GM18505 (cell line): ENCODE measurements around the gene ATP2A3.
"Not testable (repeated sequence)": the region's sequence is repeated elsewhere in the genome, so short reads cannot be mapped to it uniquely, and the experiment has no call there.

Source experiments
- ATAC-seq: cut with Tn5 transposase; IDR thresholded peaks from one replicate; pipeline ENCODE4 v1.9.1; 2021; ENCODE audit not compliant: unreplicated experiment
- POLR2A ChIP-seq: IDR thresholded peaks from 4 replicates; pipeline ENCODE4 v1.6.1; 2011; ENCODE audit warnings: borderline replicate concordance; ENCODE audit not compliant: insufficient read depth, insufficient read length; ENCODE audit errors: extremely low read depth

Gene ATP2A3

GRCh38 chr17:3951420-3951819 is 12.8 kb downstream of the ATP2A3 start:
- no peak for ATAC-seq
- no peak for TF ChIP-seq POLR2A

GRCh38 chr17:3951003-3951402 is 13.2 kb downstream of the ATP2A3 start:
- no peak for TF ChIP-seq POLR2A
- no peak for ATAC-seq

GRCh38 chr17:3950584-3950983 is 13.7 kb downstream of the ATP2A3 start:
- no peak for ATAC-seq

GRCh38 chr17:3949418-3949817 is 14.8 kb downstream of the ATP2A3 start:
- TF ChIP-seq POLR2A = no peak

More at GRCh38 chr17:3950584-3950983, 13.7 kb downstream of the ATP2A3 start:
- no peak for TF ChIP-seq POLR2A

GRCh38 chr17:3948551-3948950 is 15.7 kb downstream of the ATP2A3 start:
- not testable (repeated sequence) for ATAC-seq

More at GRCh38 chr17:3949418-3949817, 14.8 kb downstream of the ATP2A3 start:
- ATAC-seq = no peak

- TF ChIP-seq POLR2A = no peak
- ATAC-seq = no peak
These were observed 16.9 kb downstream of the ATP2A3 start for GRCh38 chr17:3947318-3947810.

GRCh38 chr17:3946711-3947235 is 17.5 kb downstream of the ATP2A3 start:
- no peak for TF ChIP-seq POLR2A
- ATAC-seq = no peak

- no peak for ATAC-seq
- TF ChIP-seq POLR2A = no peak
These were observed 19.5 kb downstream of the ATP2A3 start for GRCh38 chr17:3944485-3945388.

- no peak for ATAC-seq
These were observed 20.9 kb downstream of the ATP2A3 start for GRCh38 chr17:3943240-3943891.

GRCh38 chr17:3940965-3941698 is 23.1 kb downstream of the ATP2A3 start:
- TF ChIP-seq POLR2A = no peak
- ATAC-seq = no peak

More at GRCh38 chr17:3943240-3943891, 20.9 kb downstream of the ATP2A3 start:
- no peak for TF ChIP-seq POLR2A

GRCh38 chr17:3937359-3937758 is 26.9 kb downstream of the ATP2A3 start:
- TF ChIP-seq POLR2A = no peak
- no peak for ATAC-seq

GRCh38 chr17:3935825-3936355 is 28.3 kb downstream of the ATP2A3 start:
- ATAC-seq = no peak
- TF ChIP-seq POLR2A = no peak

- no peak for TF ChIP-seq POLR2A
- no peak for ATAC-seq
These were observed 29.1 kb downstream of the ATP2A3 start for GRCh38 chr17:3935140-3935542.
